Amniotic epithelial cell (primary cell): ENCODE results near the gene MPP7.

Experiments
- DNase-seq: peaks from one replicate; pipeline ENCODE4 v3.0.0-alpha.2; 2010; ENCODE audit warnings: low read depth

MPP7 gene

DNA sequence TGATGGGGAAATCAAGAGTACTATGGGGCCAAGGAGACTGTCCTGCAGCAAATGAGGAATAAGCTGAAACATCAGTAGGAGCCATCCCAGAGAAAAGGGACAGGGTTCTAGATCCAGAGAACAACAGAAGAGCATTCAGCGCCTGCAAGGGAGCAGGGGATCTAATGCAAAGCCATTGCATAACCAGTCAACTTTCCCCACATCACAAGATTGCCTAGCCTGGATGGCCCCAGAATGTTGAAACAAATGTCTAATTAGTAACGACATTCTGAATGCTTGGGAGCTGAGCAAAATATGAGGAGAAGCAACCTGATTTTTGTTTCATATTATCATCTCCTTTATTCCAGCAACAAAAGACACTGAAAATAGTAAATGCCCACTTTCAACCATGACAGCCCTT, 2.7 kb upstream of the MPP7 start:
- DNase-seq: no peak

DNA sequence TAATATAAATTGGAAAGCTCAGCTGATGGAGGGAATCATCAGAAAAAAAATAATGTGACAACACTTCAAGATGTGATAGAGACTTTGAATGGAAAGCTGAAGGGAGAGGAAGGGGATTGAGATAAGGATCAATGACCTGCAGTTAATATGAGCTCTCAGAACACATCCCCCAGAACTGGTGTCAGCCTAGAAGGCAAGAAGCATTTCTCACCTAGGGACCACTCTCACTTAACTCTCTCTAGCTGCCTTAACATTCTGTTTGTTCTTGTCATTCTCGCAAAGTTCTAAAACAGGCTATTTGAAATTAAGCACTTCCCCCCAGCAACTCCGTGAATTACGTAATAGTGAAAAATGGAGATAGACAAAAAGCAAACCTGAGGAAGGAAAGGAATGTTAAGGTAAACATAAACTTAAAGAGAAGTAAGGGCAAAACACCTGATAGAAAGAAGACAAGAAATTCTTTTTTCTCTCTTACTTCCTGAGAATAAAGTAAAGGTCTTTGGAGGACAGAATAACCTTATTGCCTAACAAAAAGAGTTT, 1.2 kb upstream of the MPP7 start:
- DNase-seq: no peak

DNA sequence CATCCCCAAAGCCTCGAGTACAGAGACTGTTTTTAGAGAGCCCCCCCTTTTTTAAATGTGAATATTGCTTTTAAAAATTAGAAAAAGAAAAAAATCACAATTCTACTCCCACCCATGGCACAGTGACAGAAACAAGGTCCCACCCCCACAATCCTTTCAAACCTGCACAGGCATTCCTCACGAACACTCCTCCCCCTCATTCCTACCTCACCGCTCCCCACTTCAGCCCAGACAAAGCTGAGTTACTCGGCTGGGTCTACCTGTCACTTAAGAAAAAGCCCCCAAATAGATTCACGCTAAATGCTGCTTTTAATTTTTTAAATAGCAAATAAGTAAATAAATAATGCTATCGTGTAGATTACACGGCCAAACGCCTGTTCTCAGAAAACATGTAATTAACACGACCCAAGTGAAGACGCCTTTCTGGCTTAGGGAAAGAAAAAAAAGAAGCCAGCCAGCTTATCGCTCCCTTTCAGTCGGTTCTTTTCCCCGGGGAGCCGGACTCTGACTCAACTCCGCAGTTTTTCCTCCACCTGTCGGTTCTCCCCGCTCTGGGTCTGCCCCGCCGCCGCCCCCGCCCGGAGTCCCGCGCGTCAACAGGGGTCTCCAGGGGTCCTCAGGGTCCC, 739 bp downstream of the MPP7 start:
- no peak for DNase-seq

DNA sequence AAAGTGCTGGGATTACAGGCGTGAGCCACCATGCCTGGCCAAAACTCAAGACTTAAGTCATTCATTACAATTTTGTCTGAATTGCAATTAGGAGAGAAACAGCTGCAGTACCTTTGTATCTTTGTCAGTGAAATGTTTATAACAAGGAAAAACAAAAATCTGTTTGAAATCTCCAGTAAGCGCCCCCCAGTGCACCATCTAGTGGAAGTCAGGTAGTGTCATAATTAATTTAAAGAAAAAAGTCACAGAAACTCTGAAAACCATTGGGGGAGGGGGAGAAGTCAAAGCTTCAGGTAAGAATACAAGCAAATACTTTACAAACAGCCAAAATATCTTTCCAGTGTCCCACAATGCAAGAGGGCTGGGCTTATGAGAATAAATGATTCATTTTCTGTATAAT, 2.8 kb downstream of the MPP7 start:
- DNase-seq: no peak

DNA sequence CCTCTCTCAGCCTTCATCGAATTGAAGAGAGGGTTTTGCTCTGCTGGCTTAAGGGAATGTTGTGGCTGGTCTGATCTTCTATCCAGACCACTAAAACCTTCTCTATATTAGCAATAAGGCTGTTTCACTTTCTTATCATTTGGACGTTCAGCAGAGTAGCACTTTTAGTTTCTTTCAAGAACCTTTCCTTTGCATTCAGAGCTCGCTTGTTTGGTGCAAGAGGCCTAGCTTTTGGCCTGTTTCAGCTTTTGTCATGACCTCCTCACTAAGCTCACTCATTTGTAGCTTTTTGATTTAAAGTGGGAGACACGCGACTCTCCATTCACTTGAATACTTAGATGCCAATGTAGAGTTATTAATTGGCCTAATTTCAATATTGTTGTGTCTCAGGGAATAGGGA, 3.9 kb downstream of the MPP7 start:
- DNase-seq: no peak

DNA sequence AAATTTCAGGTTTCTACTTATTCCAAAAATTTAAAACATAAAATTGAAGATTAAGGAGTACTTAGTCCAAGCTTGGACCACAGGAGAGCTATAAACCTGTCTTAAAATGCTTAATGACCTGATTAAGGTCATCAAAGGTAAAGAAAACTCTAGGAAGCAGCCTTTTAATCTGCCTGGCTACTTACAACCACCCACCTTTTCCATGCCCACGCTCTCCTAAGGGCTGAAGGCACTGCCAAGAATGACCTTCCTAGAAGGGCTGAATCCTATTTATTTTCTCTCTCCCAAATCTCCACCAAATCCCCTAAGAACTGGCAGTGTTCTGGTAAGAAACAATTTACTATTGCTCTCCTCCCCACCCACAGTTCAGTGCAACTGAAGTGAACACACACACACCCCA, 6.8 kb downstream of the MPP7 start:
- no peak for DNase-seq

DNA sequence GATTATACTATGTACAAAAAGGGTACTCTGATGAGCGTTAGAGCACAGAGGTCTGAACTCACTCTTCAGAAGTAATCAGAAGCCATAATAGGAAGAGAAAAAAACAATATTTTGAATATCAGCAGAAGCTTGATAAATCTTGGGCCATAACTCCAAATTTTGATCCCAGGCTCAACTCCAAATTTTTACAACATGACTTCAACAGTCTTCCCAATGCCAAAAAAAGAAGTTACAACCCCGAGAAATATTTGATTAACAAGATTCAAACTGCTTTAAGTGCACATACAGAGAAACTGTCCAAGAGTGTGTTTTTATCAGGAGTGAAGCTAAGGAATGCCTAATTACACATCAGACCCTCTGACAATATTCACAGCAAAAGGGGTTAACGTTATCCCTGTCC, 7.5 kb downstream of the MPP7 start:
- no peak for DNase-seq

DNA sequence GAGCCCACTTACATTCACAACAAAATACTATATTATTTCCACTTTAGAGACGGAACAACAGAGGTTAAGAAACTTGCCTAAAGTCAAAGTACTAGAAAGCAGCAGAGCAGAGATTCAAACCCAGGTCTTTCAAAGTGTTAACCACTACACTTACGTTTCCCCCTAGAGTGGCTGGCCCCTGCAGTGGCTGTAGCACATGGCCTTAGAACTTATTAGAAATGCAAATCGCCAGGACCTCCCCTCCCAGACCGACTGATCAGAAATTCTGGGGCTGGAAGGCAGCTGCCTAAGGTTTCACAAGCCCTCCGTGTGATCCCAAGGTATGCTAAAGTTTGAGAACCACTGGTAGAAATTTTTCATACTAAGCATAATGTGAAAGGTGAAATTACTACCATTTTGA, 8.1 kb downstream of the MPP7 start:
- DNase-seq: no peak

DNA sequence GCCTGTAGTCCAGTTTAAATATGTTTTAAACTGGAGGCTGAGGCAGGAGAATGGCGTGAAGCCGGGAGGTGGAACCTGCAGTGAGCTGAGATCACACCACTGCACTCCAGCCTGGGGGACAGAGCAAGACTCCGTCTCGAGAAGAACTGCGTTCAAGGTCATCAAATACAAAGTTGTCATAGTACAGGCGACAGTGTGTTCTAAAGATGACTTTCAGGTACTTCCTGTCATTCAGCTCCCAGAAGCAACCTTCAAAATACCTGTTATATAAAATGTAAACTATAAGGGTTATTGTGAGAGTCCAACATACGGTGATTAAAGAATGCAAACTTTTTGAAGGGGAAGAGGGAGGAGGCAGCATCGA, 8.7 kb downstream of the MPP7 start:
- DNase-seq: no peak

DNA sequence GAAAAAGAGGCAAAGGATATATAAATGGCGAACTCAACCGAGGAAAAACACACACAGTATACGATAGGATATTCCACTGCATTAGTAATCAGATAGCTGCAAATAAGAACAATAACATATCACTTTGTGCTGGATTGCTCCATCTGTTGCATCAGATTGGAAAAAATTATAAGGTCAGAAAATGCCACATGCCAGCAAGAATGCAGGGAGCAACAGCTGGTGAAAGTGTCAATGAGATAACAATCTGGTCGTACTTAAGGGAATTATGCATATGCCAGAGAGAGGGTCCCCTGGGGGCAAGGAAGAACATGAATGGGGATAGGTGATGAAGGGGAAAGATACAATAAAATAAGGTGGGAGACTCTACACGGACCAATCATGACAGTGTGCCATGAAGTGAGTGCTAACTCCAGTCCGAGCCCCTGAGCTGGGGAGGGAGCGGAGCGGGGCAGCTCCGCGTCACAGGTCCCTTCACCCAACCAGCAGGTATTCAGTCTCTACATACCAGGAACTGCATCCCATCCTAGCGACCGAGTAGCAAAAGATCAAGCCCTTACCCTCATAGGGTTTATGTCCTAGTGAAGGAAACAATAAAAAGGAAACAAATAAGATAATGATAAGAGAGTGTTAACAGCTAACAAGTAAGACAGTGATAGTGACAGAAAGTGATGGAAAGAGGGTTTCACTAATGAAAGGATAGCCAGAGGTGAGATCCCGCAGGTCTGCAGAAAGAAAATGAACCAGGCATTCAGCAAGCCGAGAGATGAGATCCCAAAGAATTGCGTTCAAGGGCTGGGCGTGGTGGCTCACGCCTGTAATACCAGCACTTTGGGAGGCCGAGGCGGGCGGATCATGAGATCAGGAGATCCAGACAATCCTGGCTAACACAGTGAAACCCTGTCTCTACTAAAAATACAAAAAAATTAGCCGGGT, 9.4 kb downstream of the MPP7 start:
- peak; percentile 7 for DNase-seq

DNA sequence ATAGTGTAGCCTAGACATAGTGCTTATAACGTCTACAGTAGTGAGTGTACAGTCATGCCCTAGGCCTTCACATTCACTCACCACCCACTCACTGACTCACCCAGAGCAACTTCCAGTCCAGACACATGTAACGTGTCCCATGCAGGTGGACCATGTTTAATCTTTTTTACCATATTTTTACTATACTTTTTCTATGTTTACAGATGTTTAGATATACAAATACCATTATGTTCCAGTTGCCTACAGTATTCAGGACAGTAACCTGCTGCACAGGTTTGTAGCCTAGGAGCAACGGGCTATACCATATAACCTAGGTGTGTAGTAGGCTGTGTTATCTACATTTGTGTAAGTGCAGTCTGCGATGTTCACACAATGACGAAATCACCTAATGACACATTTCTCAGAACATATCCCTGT, 11.0 kb downstream of the MPP7 start:
- peak; percentile 80 for DNase-seq

DNA sequence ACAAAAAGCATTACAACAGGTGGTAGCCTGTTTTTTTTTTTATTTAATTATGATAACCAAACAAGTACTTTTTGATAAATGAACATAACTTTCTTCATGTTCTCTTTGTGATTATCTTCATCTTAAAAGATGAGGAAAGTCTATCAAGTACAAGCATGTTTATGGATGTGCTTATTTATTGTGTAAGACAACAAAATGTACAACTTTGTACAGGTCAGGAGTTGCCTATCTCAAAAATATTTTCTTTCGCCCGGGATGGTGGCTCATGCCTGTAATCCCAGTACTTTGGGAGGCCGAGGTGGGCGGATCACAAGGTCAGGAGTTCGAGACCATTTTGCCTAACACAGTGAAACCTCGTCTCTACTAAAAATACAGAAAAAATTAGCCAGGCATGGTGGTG, 17.0 kb downstream of the MPP7 start:
- DNase-seq: no peak

DNA sequence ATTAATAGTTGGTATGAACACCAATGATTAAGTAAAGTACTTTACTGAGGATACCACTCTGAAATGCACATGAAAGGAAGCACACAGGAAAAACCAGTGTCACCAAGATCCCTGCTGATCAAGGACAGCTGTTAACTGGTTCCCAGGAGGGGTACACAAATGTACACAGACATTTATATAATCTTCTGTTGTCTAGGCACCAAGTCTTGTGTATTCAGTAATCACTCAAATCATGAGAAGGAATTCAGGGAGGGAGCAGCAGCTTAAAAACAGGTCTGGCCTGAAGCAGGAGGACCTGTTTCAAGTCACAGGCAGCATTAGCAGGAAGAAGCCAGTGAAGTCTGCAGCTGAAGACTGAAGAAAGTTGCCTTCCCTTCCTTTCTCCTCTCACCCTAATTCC, 18.7 kb downstream of the MPP7 start:
- DNase-seq: no peak

DNA sequence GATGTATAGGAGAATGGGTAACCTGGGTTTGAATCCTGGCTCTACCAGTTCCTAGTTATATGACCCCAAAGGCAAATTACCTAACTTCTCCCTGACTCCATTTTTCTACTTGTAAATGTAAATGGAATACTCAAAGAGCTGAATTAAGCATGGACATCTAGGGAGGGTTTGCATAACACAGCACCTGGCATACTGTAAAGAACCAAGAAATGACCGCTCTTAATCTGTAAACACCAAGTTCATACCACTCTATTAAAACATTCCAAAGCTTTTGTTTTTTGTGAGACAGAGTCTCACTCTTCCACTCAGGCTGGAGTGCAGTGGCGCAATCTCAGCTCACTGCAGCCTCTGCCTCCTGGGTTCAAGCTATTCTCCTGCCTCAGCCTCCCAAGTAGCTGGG, 19.6 kb downstream of the MPP7 start:
- DNase-seq: no peak

DNA sequence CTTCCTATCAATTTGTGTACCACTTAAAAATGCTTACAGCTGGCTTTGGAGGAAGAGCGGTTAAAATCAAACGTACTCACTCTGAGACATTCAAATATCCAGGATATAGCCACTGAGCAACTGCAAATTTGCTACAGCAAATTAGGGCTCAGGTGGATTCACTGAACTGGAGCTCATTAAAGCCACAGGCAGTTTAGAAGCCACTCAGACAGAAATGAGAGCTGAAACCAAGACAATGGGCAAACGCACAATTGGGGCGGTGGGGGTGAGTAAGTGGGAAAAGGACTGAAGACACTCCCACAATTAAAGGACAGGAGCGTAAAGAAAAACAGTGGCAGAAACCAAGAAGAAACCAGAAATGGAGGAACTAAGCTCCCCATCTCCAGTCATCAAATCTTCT, 20.5 kb downstream of the MPP7 start:
- DNase-seq: no peak

DNA sequence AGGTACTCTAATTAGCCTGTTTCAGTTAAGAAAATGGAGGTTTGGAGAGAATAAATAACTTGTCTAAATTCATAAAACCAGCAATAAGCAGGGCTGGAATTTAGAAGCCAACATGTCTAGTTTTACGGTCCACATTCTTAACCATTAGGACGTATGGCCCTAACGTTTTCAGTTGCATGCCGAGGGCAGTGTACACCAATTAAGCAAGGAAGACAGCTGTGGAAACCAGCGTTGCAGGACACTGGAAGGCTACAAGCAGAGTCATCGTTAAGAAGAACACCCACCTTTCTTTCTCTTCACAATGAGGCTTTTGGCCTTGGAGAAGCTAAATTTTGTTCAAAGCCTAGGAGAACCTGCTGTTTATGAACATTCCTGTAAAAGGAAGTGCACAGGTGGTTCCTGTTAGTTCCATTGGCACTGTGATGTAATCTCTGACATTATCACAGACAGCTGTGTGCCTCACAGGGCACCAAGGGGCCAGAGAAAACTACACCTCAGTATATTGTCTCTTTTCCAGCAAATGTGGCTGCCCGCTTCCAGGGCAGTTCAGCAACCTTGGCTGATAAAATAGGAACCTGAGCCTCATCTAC, 21.0 kb downstream of the MPP7 start:
- no peak for DNase-seq

DNA sequence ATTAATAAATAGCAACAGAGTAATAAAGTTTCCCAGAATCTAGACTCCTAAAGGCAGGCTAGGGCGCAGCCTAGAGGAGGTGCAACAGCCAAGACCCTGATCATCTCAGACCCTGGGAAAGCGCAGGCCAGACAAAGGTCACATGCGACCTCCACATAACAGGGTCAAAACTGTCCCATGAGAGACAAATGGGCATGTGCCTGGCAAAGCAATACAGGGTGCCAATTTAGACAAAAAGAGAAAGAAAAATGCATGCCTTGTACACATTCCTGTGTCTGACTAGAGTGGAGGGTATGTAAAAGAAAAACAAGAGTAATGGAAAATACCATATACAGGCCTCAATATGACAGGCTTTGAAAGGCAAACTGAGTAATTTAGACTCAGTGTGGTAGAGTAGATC, 22.2 kb downstream of the MPP7 start:
- no peak for DNase-seq

DNA sequence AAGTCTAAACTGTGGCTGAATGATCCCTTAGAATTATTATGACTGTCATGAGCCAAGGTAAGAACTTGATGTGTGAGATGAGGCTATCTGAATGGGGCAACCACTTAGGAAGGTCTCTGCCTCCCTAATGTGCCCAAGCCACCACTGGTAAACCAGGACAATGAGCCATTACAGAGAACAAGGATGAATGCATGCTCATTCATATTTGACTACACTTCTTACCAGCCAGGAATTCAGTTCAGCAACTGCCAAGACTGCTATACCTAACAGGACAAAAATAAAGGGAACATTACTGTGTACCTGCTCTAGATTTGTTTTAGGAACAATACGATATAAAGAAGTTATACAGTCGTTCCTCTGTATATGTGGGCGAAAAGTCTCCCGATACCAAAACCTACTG, 23.0 kb downstream of the MPP7 start:
- no peak for DNase-seq

DNA sequence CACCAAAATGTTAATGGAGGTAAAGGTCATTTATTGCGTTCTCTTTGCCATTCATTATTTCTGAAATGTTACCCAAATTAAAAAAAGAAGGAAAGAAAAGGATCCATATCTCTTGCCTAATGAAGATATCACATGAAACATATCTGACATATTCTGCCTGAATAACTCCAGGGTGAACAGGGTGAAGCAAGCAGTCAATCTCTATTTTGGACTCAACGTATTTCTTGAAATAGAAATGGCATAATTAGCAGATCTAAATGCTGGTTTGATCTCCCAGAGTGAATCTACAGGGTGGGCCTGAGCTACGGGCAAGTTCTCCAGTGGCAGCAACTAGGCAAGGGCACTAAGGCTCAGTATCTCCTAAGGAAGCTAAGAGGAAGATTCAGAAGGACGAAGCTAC, 24.0 kb downstream of the MPP7 start:
- no peak for DNase-seq

DNA sequence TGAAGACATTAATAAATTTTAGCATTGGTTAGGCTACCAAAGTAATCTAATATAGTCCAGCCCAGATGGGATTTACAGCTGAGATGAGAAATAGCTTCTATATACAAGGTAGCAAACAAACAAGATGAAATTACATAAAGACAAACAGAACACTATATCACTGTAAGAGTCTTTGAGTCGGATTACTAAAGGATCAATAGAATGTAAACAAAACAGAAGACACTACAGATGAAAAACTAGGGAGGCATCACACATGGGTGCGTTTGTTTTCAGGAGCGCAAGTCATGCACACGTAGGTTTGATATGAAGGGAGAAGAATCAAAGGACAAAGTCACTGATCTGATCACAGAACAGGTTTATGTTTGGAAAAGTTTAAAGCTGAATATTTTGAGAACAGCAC, 26.5 kb downstream of the MPP7 start:
- DNase-seq: no peak

DNA sequence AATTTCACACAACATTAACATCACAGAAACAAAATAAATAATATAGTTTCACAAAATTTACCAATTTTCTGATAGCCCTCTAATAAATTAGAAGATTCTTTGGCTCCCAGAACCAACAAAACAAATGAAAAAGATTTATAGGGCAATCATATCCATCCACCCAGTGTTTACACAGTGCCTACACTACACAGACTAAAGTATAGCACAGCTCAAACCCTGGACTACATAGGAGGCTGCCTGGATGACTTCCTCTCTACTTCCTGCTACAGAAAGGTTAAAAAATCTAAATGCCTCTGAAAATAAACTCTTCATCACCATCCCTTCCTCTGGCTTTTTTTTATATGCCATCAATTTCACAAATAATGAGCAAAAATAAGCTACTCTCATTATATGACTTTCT, 28.4 kb downstream of the MPP7 start:
- no peak for DNase-seq

DNA sequence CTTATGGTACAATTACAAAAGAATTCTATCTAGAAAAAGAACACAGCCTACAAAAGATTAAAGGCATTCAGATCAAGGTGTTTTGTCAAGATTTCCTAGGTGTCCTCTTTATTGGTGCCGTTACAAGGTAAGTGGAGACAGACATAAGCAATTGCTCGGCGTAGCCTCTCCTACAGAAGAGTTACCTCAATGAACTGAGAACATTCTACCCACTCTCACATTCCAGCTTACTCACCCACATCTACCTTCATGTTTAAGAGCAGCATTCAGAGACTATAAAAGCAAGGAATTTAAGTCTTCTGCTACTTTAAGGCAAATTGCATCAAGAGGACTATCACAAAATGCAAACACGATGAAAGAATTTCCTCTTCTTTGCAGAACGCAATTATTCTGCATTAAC, 29.5 kb downstream of the MPP7 start:
- no peak for DNase-seq

DNA sequence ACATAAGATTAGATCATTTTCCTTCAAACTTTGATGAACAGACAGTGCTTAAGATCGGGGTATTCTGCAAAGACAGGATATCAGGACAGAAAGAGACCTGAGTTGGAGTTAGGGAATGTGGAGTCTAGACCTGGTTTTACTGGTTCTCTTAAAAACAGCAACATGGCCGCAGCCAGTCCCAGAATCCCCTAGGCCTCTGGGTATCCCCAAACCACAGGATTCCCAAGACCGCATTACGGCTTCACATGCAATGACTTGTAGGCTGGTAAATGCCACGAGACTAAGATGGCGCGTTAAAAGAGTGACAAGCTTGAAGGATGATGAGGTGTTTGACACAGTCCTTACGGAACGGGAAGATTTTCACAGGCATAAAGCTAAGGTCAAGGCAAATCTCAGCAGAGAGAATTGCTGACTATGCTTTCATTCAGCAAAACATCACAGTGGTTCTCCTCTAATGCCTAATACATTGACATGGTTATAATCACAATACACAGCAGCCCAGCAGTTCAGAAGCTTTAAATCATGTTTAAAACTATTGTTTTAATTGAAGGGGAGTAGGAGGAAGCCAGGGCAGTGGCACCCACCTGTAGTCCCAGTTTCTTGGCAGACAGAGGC, 32.9 kb downstream of the MPP7 start:
- no peak for DNase-seq
